Left renal pelvis (tissue), 4 donors: ENCODE data around the gene PATE3. TPM values are rescaled to one million over a fixed set of nuclear protein-coding genes. Genes with fewer than 3 reads are reported as not detected.

ENCODE experiments used
- DNase-seq, 4 donors: peaks; one replicate each; pipeline ENCODE4 v3.0.0-alpha.2; 2013; ENCODE audit warnings: low read depth in 4 of 4, low spot score in 3 of 4
- polyA plus RNA-seq, 4 donors: library from polyadenylated mRNA; unstranded; fragments of 120-200 nt; gene quantifications; one replicate each; pipeline ENCODE4 v1.2.1, GENCODE V29; 2013; ENCODE audit not compliant: insufficient read length in 4 of 4

PATE3 gene
- polyA plus RNA-seq, 4 donors = not detected

GRCh38 chr11:125835748-125836147, 47.8 kb downstream of the PATE3 start:
- no peak for DNase-seq

Other genes starting within 250 kb of the PATE3 start
- 100 to 1,000 TPM in 3 of 4 donors, 10 to 100 TPM in 1; 90.9 to 126 (median 115) TPM for gene EI24, start 218.7 kb upstream of the PATE3 start, polyA plus RNA-seq
- 100 to 1,000 TPM; 186 to 226 (median 206) TPM for gene STT3A, start 195.3 kb upstream of the PATE3 start, polyA plus RNA-seq
- gene CHEK1, start 163.0 kb upstream of the PATE3 start, polyA plus RNA-seq = 10 to 100 TPM; 15.7 to 32.9 (median 29.9) TPM
- gene ACRV1, start 107.3 kb upstream of the PATE3 start, polyA plus RNA-seq = 1 to 10 TPM in 2 of 4 donors, under 1 TPM in 2; 0.68 to 1.6 (median 1.00) TPM
- not detected for gene PATE1, start 41.8 kb upstream of the PATE3 start, polyA plus RNA-seq
- under 1 TPM in 1 of 4 donors, not detected in 3; 0.09 TPM for gene PATE2, start 9.3 kb upstream of the PATE3 start, polyA plus RNA-seq
- gene PATE4, start 45.2 kb downstream of the PATE3 start, polyA plus RNA-seq = under 1 TPM in 2 of 4 donors, not detected in 2; 0.15 to 0.19 TPM
- 10 to 100 TPM; 10.2 to 14.4 (median 13.3) TPM for gene HYLS1, start 99.5 kb downstream of the PATE3 start, polyA plus RNA-seq
- 10 to 100 TPM; 13.1 to 21.7 (median 17.3) TPM for gene PUS3, start 115.1 kb downstream of the PATE3 start, polyA plus RNA-seq
- gene DDX25, start 116.4 kb downstream of the PATE3 start, polyA plus RNA-seq = 1 to 10 TPM; 3.9 to 6.1 (median 5.0) TPM
- gene VSIG10L2, start 157.9 kb downstream of the PATE3 start, polyA plus RNA-seq = under 1 TPM in 1 of 4 donors, not detected in 3; 0.53 TPM